ENCODE measurements around the gene ZFR. TPM values are rescaled to one million over a fixed set of nuclear protein-coding genes. Genes with fewer than 3 reads are reported as not detected.
"Not testable (repeated sequence)": the region's sequence is repeated elsewhere in the genome, so short reads cannot be mapped to it uniquely, and the experiment has no call there.

ZFR gene
- polyA plus RNA-seq, 12 donors, result 76.0 to 181 (median 90.6) TPM

GRCh38 chr5:32367271-32367670 is 77.3 kb downstream of the ZFR start:
- not testable (repeated sequence) for DNase-seq

- DNase-seq, result no peak
Observed at GRCh38 chr5:32365623-32366022, 78.9 kb downstream of the ZFR start.

- DNase-seq, result no peak
Observed at GRCh38 chr5:32363030-32363429, 81.5 kb downstream of the ZFR start.

GRCh38 chr5:32362527-32362926 is 82.0 kb downstream of the ZFR start:
- no peak for DNase-seq

GRCh38 chr5:32360906-32361305 is 83.6 kb downstream of the ZFR start:
- DNase-seq, result no peak

- DNase-seq, result no peak
Observed at GRCh38 chr5:32358611-32359010, 85.9 kb downstream of the ZFR start.

- no peak for DNase-seq
Observed at GRCh38 chr5:32357658-32358057, 86.9 kb downstream of the ZFR start.

GRCh38 chr5:32355686-32356085 is 88.9 kb downstream of the ZFR start:
- DNase-seq, result peak; percentile 7

- no peak for DNase-seq
Observed at GRCh38 chr5:32353420-32353819, 91.1 kb downstream of the ZFR start.

- DNase-seq, result no peak
Observed at GRCh38 chr5:32352685-32353084, 91.9 kb downstream of the ZFR start.

GRCh38 chr5:32346869-32347268 is 97.7 kb downstream of the ZFR start:
- no peak for DNase-seq

- no peak for DNase-seq
Observed at GRCh38 chr5:32343058-32343672, 101.4 kb downstream of the ZFR start.

- no peak for DNase-seq
Observed at GRCh38 chr5:32342656-32343055, 101.9 kb downstream of the ZFR start.

- DNase-seq, result no peak
Observed at GRCh38 chr5:32339878-32340277, 104.7 kb downstream of the ZFR start.

GRCh38 chr5:32339198-32339597 is 105.3 kb downstream of the ZFR start:
- DNase-seq, result no peak

GRCh38 chr5:32332966-32333365 is 111.6 kb downstream of the ZFR start:
- DNase-seq, result no peak

GRCh38 chr5:32332361-32332760 is 112.2 kb downstream of the ZFR start:
- no peak for DNase-seq

- DNase-seq, result no peak
Observed at GRCh38 chr5:32331935-32332274, 112.6 kb downstream of the ZFR start.

- DNase-seq, result no peak
Observed at GRCh38 chr5:32331217-32331934, 113.2 kb downstream of the ZFR start.

- no peak for DNase-seq
Observed at GRCh38 chr5:32330126-32330971, 114.2 kb downstream of the ZFR start.

GRCh38 chr5:32329395-32329834 is 115.1 kb downstream of the ZFR start:
- DNase-seq, result no peak

- no peak for DNase-seq
Observed at GRCh38 chr5:32326216-32326772, 118.2 kb downstream of the ZFR start.

- DNase-seq, result no peak
Observed at GRCh38 chr5:32325616-32326015, 118.9 kb downstream of the ZFR start.
